K562 (cell line): ENCODE measurements around the gene ARID3A. TPM values are rescaled to one million over a fixed set of nuclear protein-coding genes. Genes with fewer than 3 reads are reported as not detected.
"Not testable (repeated sequence)": the region's sequence is repeated elsewhere in the genome, so short reads cannot be mapped to it uniquely, and the experiment has no call there.

Experiments used
- ATAC-seq: fragments of 200-7000 bp; cut with Tn5 transposase; 3 replicates; pipeline ENCODE4 v1.9.1; 2020; ENCODE audit warnings: moderate library complexity
- BruUV-seq: library from RNA; stranded (reverse); fragments of 400-500 nt; replicated peaks from 2 replicates; lab custom pipeline; 2021; lab: Mats Ljungman, UMichigan
- CTCF ChIA-PET: fragments of 300-600 bp; formaldehyde crosslinking; extraction: SDS; loops from one replicate; lab custom pipeline; 2021; ENCODE audit warnings: low intra/inter-chr PET ratio; lab: Yijun Ruan, JAX
- POLR2A ChIA-PET: fragments of 300-600, 350-650 bp; sonication (Branson Sonifier 250); formaldehyde crosslinking; extraction: SDS; loops from one replicate; lab custom pipeline; 2021; ENCODE audit warnings: antibody characterized with exemption, inconsistent platforms; lab: Yijun Ruan, JAX
- DNase-seq, 4 experiments: peaks; one replicate each; pipeline versions ENCODE4 v3.0.0 to v3.0.0-alpha.2; 2011 to 2018; ENCODE audit warnings: low spot score in 3 of 4, mixed read lengths in 3 of 4; ENCODE audit errors: extremely low read depth in 1 of 4
- FAIRE-seq: peaks from 2 replicates; lab custom pipeline; 2011; peaks lifted over from hg19 to GRCh38; lab: Jason Lieb, UNC
- H2AFZ ChIP-seq: 2 replicates; pipeline ENCODE4 v1.6.0; 2011; ENCODE audit warnings: low read depth, low read length, control low read depth, inconsistent platforms
- H3K27ac ChIP-seq: fragments of 200-600 bp; 3 replicates; pipeline ENCODE4 v1.8.0; 2011; ENCODE audit warnings: low read depth, mild to moderate bottlenecking, control low read depth, inconsistent platforms, low read length, moderate library complexity, mixed read lengths; ENCODE audit errors: extremely low read depth
- H3K27me3 ChIP-seq, 2 experiments: fragments of 300-600 bp in 1 of 2; 2 replicates in 1 of 2; 3 replicates in 1 of 2; pipeline versions ENCODE4 v1.6.0 to v1.8.0; 2011; ENCODE audit warnings: inconsistent platforms in 2 of 2, low read length in 2 of 2, mild to moderate bottlenecking in 1 of 2, mixed read lengths in 1 of 2, moderate library complexity in 1 of 2; ENCODE audit not compliant: control insufficient read depth in 2 of 2, insufficient read depth in 2 of 2
- H3K36me3 ChIP-seq: fragments of 300-600 bp; 3 replicates; pipeline ENCODE4 v1.8.0; 2011; ENCODE audit warnings: mild to moderate bottlenecking, low read length, inconsistent platforms; ENCODE audit not compliant: control insufficient read depth, insufficient read depth
- H3K4me1 ChIP-seq, 2 experiments: fragments of 200-600 bp in 1 of 2; replicated peaks in 1 of 2; 2 replicates in 1 of 2; 3 replicates in 1 of 2; pipeline versions ENCODE4 v1.5.1 to v1.8.0; 2011; ENCODE audit warnings: inconsistent platforms in 2 of 2, low read length in 2 of 2, mild to moderate bottlenecking in 1 of 2, mixed read lengths in 1 of 2, moderate library complexity in 1 of 2; ENCODE audit not compliant: control insufficient read depth in 2 of 2, insufficient read depth in 2 of 2
- H3K4me2 ChIP-seq: 2 replicates; pipeline ENCODE4 v1.6.1; 2011; ENCODE audit warnings: low read length, control low read depth, inconsistent platforms, mixed read lengths; ENCODE audit not compliant: insufficient read depth
- H3K4me3 ChIP-seq: fragments of 200-600 bp; sonication (generic), shearing (Covaris generic); 2 replicates; pipeline ENCODE4 v1.5.1; 2016; ENCODE audit warnings: control low read depth, inconsistent platforms
- H3K79me2 ChIP-seq: fragments of 200-600 bp; 3 replicates; pipeline ENCODE4 v1.8.0; 2011; ENCODE audit warnings: low read length, inconsistent platforms; ENCODE audit not compliant: control insufficient read depth, insufficient read depth
- H3K9ac ChIP-seq, 2 experiments: 2 replicates each; pipeline versions ENCODE4 v1.6.0 to v1.6.1; 2011; ENCODE audit warnings: low read depth in 2 of 2, low read length in 2 of 2, control low read depth in 1 of 2, inconsistent platforms in 1 of 2, mild to moderate bottlenecking in 1 of 2, mixed read lengths in 1 of 2; ENCODE audit not compliant: insufficient read depth in 1 of 2
- H3K9me1 ChIP-seq: one replicate; pipeline ENCODE4 v1.6.0; 2011; ENCODE audit warnings: inconsistent platforms, mild to moderate bottlenecking, low read length, moderate library complexity; ENCODE audit not compliant: control insufficient read depth, insufficient read depth
- H3K9me3 ChIP-seq: replicated peaks from 2 replicates; pipeline ENCODE4 v1.5.1; 2011; ENCODE audit warnings: low read depth, low read length, inconsistent platforms; ENCODE audit not compliant: control insufficient read depth, insufficient read depth
- H4K20me1 ChIP-seq: replicated peaks from 2 replicates; pipeline ENCODE4 v1.6.1; 2011; ENCODE audit warnings: low read length, inconsistent platforms, mixed read lengths; ENCODE audit not compliant: control insufficient read depth, insufficient read depth
- FIP1L1 ChIP-seq: fragments of 200-400 bp; formaldehyde crosslinking; IDR thresholded peaks from 2 replicates; pipeline ENCODE4 v1.6.1; 2018; ENCODE audit warnings: mild to moderate bottlenecking, low read depth, low read length; ENCODE audit not compliant: poor library complexity, severe bottlenecking
- LARP7 ChIP-seq: fragments of 450-650 bp; IDR thresholded peaks from 2 replicates; pipeline ENCODE4 v1.6.1; 2016
- POLR2G ChIP-seq: fragments of 200-400 bp; formaldehyde crosslinking; IDR thresholded peaks from 2 replicates; pipeline ENCODE4 v1.6.1; 2017; ENCODE audit warnings: low read depth, mild to moderate bottlenecking, antibody characterized with exemption, low read length, moderate library complexity
- RBFOX2 ChIP-seq: fragments of 200-400 bp; formaldehyde crosslinking; IDR thresholded peaks from 2 replicates; pipeline ENCODE4 v1.6.1; 2017; ENCODE audit warnings: low read depth, mild to moderate bottlenecking, low read length, moderate library complexity
- WGBS: fragments of 100-300 bp; shearing (Covaris generic); methylation state at CpG from one replicate; pipeline ENCODE4 v1.1.6; 2016; ENCODE audit warnings: low coverage, mixed read lengths; ENCODE audit not compliant: insufficient coverage; ENCODE audit errors: missing lambda C conversion rate; 5-methylcytosine and 5-hydroxymethylcytosine counted together
- in situ Hi-C: fragments of 300-500 bp; cut with MboI; formaldehyde crosslinking; loops from 4 replicates; pipeline ENCODE4 v1.15.0; 2018; ENCODE audit warnings: inconsistent platforms, mixed read lengths
- intact Hi-C: fragments of 100-400 bp; cut with micrococcal nuclease; formaldehyde crosslinking; loops from 2 replicates; pipeline ENCODE4 v1.14.2; 2022
- polyA plus RNA-seq, 8 experiments: library from polyadenylated mRNA; depleted of rRNA in 4 of 8; stranded (reverse) in 5 of 8; unstranded in 3 of 8; fragments of >200 nt; fragmentation: Nextera tagmentation in 2 of 8; fragmentation: Illumina TruSeq in 1 of 8; extraction: Ambion mirVana in 2 of 8; extraction: Trizol in 1 of 8; gene quantifications; 2 replicates each; pipeline versions ENCODE4 v1.2.1 to v1.2.3, GENCODE V29; 2011 to 2014; ENCODE audit warnings: inconsistent platforms in 1 of 8, missing spikeins in 1 of 8
- total RNA-seq, 7 experiments: library from RNA; depleted of rRNA in 6 of 7; stranded (reverse); fragments of >200 nt in 6 of 7; fragmentation: Illumina TruSeq in 2 of 7; extraction: Trizol in 2 of 7; gene quantifications; 2 replicates each; pipeline versions ENCODE4 v1.2.1 to v1.2.3, GENCODE V29; 2011 to 2021; ENCODE audit warnings: low replicate concordance in 1 of 7

Gene ARID3A
- total and polyA plus RNA-seq, 9 of the 15 experiments (the other 6 are each of a cell fraction or from before 2014, with no cell fraction given): 1.4 to 118 (median 31.2) TPM

DNA sequence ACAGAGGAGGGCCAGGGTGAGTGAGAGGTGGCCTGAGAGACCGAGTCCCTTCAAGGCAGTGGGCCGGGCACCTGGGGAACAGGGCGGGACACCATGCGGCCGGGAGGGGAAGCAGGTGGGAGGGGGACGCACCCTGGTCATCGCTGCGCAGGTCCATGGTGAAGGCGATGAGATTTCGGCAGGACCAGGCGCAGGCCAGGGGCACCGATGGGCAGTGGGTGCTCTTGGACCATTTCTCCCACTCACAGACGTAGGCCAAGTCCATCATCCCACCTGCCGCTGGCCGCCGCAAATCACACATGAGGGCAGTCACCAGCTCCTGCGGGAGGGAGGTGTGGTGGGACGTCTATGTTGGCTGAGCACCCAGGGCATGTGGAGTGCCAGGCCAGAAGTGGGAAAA lies 35.0 kb upstream of the ARID3A start:
- no peak for ATAC-seq
- Histone ChIP-seq H4K20me1 (peaks cover 6% of the 10 kb centered on the region), H3K79me2 (peaks cover 40% of the 10 kb centered on the region), H3K36me3 (peaks cover 46% of the 10 kb centered on the region; the same call in 2 of the 3 replicates), H3K4me1 (peaks cover 9 to 61% of the 10 kb centered on the region in 2 experiments; a peak in 4 of 5 replicates), H3K27ac (no peak overlapping the region), H3K4me3 (no peak overlapping the region), H3K9me1 (no peaks in the 10 kb centered on the region), H3K4me2 (no peak overlapping the region), H3K9me3 (no peaks in the 10 kb centered on the region), H3K9ac (0 out of 4 replicates have a peak overlapping the region, but pooled peaks of 1 of the 2 experiments have one; percentile 2), H3K27me3 (no peaks in the 10 kb centered on the region), H2AFZ (no peak overlapping the region)
- intact Hi-C loops (no loop called here), in situ Hi-C loops (no loop called here)
- ChIA-PET POLR2A (interaction anchor here (0.5 to 0.6 kb wide), 2 partner anchors 11 to 12 kb away, joined by 3 read pairs; no protein-coding TSS in a partner anchor), CTCF (no interaction called here)
- DNase-seq: no peak
- BruUV-seq: no TSS peak
- 0 out of 2 replicates have a peak, but pooled peaks have one; percentile 1 for TF ChIP-seq RBFOX2
- TF ChIP-seq LARP7: no peak
- TF ChIP-seq POLR2G: peak; percentile 21; the same call in 1 of the 2 replicates
- no peak for FAIRE-seq
- WGBS: 93% methylated on average over 16 of the region's 18 CpGs

DNA sequence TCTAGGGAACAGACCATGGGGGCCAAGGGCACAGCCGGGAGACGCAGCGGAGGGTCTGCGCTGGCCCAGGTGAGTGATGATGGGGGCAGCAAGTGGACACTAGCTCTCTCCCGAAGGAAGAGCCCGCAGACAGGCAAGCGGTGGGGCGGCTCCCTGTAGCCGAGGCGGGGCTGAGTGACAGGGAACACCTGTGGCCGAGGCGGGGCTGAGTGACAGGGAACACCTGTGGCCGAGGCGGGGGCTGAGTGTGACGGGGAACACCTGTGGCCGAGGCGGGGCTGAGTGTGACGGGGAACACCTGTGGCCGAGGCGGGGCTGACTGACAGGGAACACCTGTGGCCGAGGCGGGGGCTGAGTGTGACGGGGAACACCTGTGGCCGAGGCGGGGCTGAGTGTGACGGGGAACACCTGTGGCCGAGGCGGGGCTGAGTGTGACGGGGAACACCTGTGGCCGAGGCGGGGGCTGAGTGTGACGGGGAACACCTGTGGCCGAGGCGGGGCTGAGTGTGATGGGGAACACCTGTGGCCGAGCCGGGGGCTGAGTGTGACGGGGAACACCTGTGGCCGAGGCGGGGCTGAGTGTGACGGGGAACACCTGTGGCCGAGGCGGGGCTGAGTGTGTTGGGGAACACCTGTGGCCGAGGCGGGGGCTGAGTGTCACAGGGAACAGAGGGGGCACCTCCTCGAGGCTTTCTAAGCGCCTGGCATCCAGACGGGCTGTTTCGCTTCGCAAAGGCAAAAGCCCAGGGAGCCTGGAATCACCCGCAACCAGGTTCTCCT lies 34.2 kb upstream of the ARID3A start:
- H2AFZ ChIP-seq, H3K9me1 ChIP-seq, CTCF ChIA-PET, FAIRE-seq, H3K27me3 ChIP-seq, BruUV-seq, ATAC-seq, H4K20me1 ChIP-seq, H3K9me3 ChIP-seq, DNase-seq: not testable (repeated sequence)
- POLR2A ChIA-PET: interaction anchor here (0.6 to 2.9 kb wide), 4 partner anchors 10 to 86 kb away, joined by 3 to 15 read pairs (median 7); no protein-coding TSS in a partner anchor
- Histone ChIP-seq H3K4me3 (peak overlapping the region; percentile 79), H3K9ac (peak overlapping the region; percentile 73 to 95; a peak in 3 of 4 replicates), H3K27ac (peak overlapping the region; percentile 100; the same call in 1 of the 3 replicates), H3K79me2 (peaks cover 40% of the 10 kb centered on the region), H3K4me1 (peaks cover 9 to 62% of the 10 kb centered on the region in 2 experiments; a peak in 4 of 5 replicates), H3K4me2 (peak overlapping the region; percentile 83)
- 87% methylated on average over 24 of the region's 50 CpGs for WGBS
- intact Hi-C loops: loop anchor here (2.0 kb wide), 1 partner anchor 15 kb away; no protein-coding TSS in a partner anchor
- TF ChIP-seq FIP1L1 (peak; percentile 23), POLR2G (peak; percentile 56), RBFOX2 (peak; percentile 63)
- TF ChIP-seq, all 486 proteins: peak for 3; not testable (repeated sequence) for 483
- in situ Hi-C loops: not testable (repeated sequence)
- H3K36me3 ChIP-seq: peaks cover 38% of the 10 kb centered on the region; the same call in 2 of the 3 replicates
